BLaER1 (cell line): Measurements from ENCODE around the gene COCH.
"Not testable (repeated sequence)": the region's sequence is repeated elsewhere in the genome, so short reads cannot be mapped to it uniquely, and the experiment has no call there.

Experiments used
- H3K27ac ChIP-seq: shearing (Covaris generic); formaldehyde crosslinking; 2 replicates; pipeline ENCODE4 v1.8.1; 2022
- H3K27me3 ChIP-seq: shearing (Covaris generic); formaldehyde crosslinking; 2 replicates; pipeline ENCODE4 v1.8.1; 2022
- H3K36me3 ChIP-seq: shearing (Covaris generic); formaldehyde crosslinking; 2 replicates; pipeline ENCODE4 v1.8.1; 2022
- H3K4me1 ChIP-seq: shearing (Covaris generic); formaldehyde crosslinking; 2 replicates; pipeline ENCODE4 v1.8.1; 2022
- H3K4me2 ChIP-seq: shearing (Covaris generic); formaldehyde crosslinking; 2 replicates; pipeline ENCODE4 v1.8.1; 2022
- H3K4me3 ChIP-seq: shearing (Covaris generic); formaldehyde crosslinking; 2 replicates; pipeline ENCODE4 v1.8.1; 2022
- H3K9ac ChIP-seq: shearing (Covaris generic); formaldehyde crosslinking; 2 replicates; pipeline ENCODE4 v1.8.1; 2022
- H3K9me3 ChIP-seq: shearing (Covaris generic); formaldehyde crosslinking; 2 replicates; pipeline ENCODE4 v1.8.1; 2022
- H4K20me1 ChIP-seq: shearing (Covaris generic); formaldehyde crosslinking; 2 replicates; pipeline ENCODE4 v1.8.1; 2022
- Cebpa-rat ChIP-seq: shearing (Covaris generic); IDR thresholded peaks from 2 replicates; pipeline ENCODE4 v1.8.1; 2022

COCH gene

GRCh38 chr14:30893819-30894218, 19.5 kb downstream of the COCH start:
- no peak for TF ChIP-seq Cebpa-rat
- no peak overlapping the region for H3K4me2 ChIP-seq
- H3K36me3 ChIP-seq, result peaks cover 73% of the 10 kb centered on the region
- 0 out of 2 replicates have a peak, but pooled peaks cover 7% of the 10 kb centered on the region for H4K20me1 ChIP-seq
- H3K27me3 ChIP-seq, result no peaks in the 10 kb centered on the region
- H3K9me3 ChIP-seq, result no peaks in the 10 kb centered on the region
- H3K27ac ChIP-seq, result no peak overlapping the region
- H3K4me1 ChIP-seq, result no peaks in the 10 kb centered on the region
- no peak overlapping the region for H3K4me3 ChIP-seq
- no peak overlapping the region for H3K9ac ChIP-seq

DNA sequence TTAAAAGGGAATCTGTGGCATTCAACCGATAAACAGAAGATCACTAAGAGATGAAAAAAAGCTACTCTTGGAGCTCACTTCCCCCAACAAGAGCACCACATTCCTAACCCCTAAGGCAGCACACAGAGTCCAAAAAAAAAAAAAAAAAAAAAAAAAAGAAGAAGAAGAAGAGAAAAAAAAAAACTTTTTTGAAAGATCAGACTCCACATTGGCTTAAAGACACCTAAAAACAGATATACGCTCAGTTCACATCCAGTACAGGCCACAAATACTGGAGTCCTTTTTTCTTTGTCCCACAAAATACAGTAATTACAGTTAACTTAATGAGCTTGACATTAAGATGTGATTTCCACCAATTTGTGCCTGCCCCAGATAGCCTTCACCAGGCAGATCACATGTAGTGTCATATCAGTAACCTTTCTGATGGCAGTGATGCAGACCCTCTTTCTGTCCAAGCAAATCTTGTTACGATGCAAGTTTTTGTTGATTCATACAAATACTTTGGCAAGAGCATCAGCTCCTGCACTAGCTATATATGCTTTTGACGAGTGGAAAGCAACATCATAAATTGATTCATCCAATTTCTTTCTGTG, 20.7 kb downstream of the COCH start:
- Histone ChIP-seq H3K4me2 (no peak overlapping the region), H3K9ac (no peak overlapping the region), H3K27ac (no peak overlapping the region), H3K4me3 (no peak overlapping the region), H3K27me3 (no peaks in the 10 kb centered on the region), H3K9me3 (no peaks in the 10 kb centered on the region), H3K36me3 (peaks cover 71% of the 10 kb centered on the region), H4K20me1 (0 out of 2 replicates have a peak, but pooled peaks cover 7% of the 10 kb centered on the region), H3K4me1 (no peaks in the 10 kb centered on the region)
- TF ChIP-seq Cebpa-rat, result no peak

GRCh38 chr14:30896435-30896834, 22.1 kb downstream of the COCH start:
- H3K9ac ChIP-seq, result no peak overlapping the region
- H3K9me3 ChIP-seq, result no peaks in the 10 kb centered on the region
- peaks cover 74% of the 10 kb centered on the region for H3K36me3 ChIP-seq
- H3K27me3 ChIP-seq, result no peaks in the 10 kb centered on the region
- 0 out of 2 replicates have a peak, but pooled peaks cover 7% of the 10 kb centered on the region for H4K20me1 ChIP-seq
- no peak overlapping the region for H3K4me2 ChIP-seq
- H3K4me3 ChIP-seq, result no peak overlapping the region
- no peak for TF ChIP-seq Cebpa-rat
- no peaks in the 10 kb centered on the region for H3K4me1 ChIP-seq
- no peak overlapping the region for H3K27ac ChIP-seq

DNA sequence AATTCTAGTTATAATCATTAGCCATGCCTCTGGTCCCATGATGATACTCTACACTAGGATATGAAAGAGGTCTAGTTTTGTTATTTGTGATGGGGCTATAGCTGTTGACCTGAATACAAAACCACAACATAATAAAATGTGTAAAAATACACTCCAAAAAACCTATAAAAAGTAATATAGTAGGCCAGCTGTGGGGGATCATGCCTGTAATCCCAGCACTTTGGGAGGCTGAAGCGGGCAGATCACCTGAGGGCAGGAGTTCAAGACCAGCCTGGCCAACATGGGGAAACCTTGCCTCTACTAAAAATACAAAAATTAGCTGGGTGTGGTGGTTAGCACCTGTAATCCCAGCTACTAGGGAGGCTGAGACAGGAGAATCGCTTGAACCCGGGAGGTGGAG, 22.8 kb downstream of the COCH start:
- not testable (repeated sequence) for H3K4me3 ChIP-seq, H3K9ac ChIP-seq, H3K9me3 ChIP-seq, H3K4me2 ChIP-seq, H3K27ac ChIP-seq, H3K4me1 ChIP-seq, H4K20me1 ChIP-seq, H3K27me3 ChIP-seq
- peaks cover 76% of the 10 kb centered on the region for H3K36me3 ChIP-seq

- no peak overlapping the region for H3K9ac ChIP-seq
- no peaks in the 10 kb centered on the region for H3K4me1 ChIP-seq
- no peak overlapping the region for H3K4me2 ChIP-seq
- H3K27ac ChIP-seq, result no peak overlapping the region
- no peaks in the 10 kb centered on the region for H3K9me3 ChIP-seq
- H3K4me3 ChIP-seq, result no peak overlapping the region
- no peak for TF ChIP-seq Cebpa-rat
- H4K20me1 ChIP-seq, result no peaks in the 10 kb centered on the region; the same call in 1 of the 2 replicates
- peaks cover 71% of the 10 kb centered on the region for H3K36me3 ChIP-seq
- no peaks in the 10 kb centered on the region for H3K27me3 ChIP-seq
Observed at GRCh38 chr14:30903285-30904124, 29.1 kb downstream of the COCH start.

GRCh38 chr14:30906752-30907658, 32.6 kb downstream of the COCH start:
- Histone ChIP-seq H3K27ac (no peak overlapping the region), H3K4me3 (no peak overlapping the region), H3K9ac (no peak overlapping the region), H3K4me2 (no peak overlapping the region), H3K9me3 (no peaks in the 10 kb centered on the region), H4K20me1 (no peaks in the 10 kb centered on the region; the same call in 1 of the 2 replicates), H3K4me1 (no peaks in the 10 kb centered on the region), H3K36me3 (peaks cover 74% of the 10 kb centered on the region), H3K27me3 (no peaks in the 10 kb centered on the region)
- no peak for TF ChIP-seq Cebpa-rat

DNA sequence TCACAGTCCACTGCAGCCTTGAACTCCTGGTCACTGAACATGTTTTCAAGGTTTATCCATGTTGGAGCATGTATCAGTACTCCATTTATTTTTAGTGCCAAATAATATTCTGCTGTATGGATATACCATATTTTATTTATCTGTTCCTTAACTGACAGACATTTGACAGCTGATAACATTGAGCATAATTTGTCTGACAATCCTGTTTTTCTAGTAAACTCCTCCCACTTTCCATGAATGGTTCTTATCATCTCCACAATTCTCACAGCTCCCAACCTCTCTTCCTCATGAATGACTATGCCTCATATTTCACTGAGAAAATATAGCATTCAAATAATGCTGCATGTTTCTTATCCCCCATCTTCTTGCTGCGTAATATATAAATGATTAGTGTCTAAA, 33.3 kb downstream of the COCH start:
- no peak for TF ChIP-seq Cebpa-rat
- Histone ChIP-seq H3K4me3 (no peak overlapping the region), H3K27ac (no peak overlapping the region), H3K9me3 (no peaks in the 10 kb centered on the region), H3K27me3 (no peaks in the 10 kb centered on the region), H3K4me1 (no peaks in the 10 kb centered on the region), H3K36me3 (peaks cover 72% of the 10 kb centered on the region), H4K20me1 (no peaks in the 10 kb centered on the region; the same call in 1 of the 2 replicates), H3K4me2 (no peak overlapping the region), H3K9ac (no peak overlapping the region)

- no peak for TF ChIP-seq Cebpa-rat
- Histone ChIP-seq H3K4me2 (no peak overlapping the region), H3K27ac (no peak overlapping the region), H3K9me3 (no peaks in the 10 kb centered on the region), H3K9ac (no peak overlapping the region), H3K27me3 (no peaks in the 10 kb centered on the region), H3K36me3 (peaks cover 66% of the 10 kb centered on the region), H3K4me1 (no peaks in the 10 kb centered on the region), H3K4me3 (no peak overlapping the region), H4K20me1 (no peaks in the 10 kb centered on the region; the same call in 1 of the 2 replicates)
Observed at GRCh38 chr14:30908826-30909225, 34.5 kb downstream of the COCH start.

- Histone ChIP-seq H3K4me2 (no peak overlapping the region), H3K27ac (no peak overlapping the region), H3K4me3 (no peak overlapping the region), H4K20me1 (no peaks in the 10 kb centered on the region), H3K9ac (no peak overlapping the region), H3K9me3 (no peaks in the 10 kb centered on the region), H3K36me3 (peaks cover 35% of the 10 kb centered on the region), H3K27me3 (no peaks in the 10 kb centered on the region), H3K4me1 (no peaks in the 10 kb centered on the region)
- TF ChIP-seq Cebpa-rat, result no peak
Observed at GRCh38 chr14:30914812-30915211, 40.5 kb downstream of the COCH start.
